Measurements from ENCODE around the gene SNRPA. TPM values are rescaled to one million over a fixed set of nuclear protein-coding genes. Genes with fewer than 3 reads are reported as not detected.
"Not testable (repeated sequence)": the region's sequence is repeated elsewhere in the genome, so short reads cannot be mapped to it uniquely, and the experiment has no call there.

Gene SNRPA
- total and polyA plus RNA-seq, 2 experiments from 2014 or later = 145 to 230 TPM

DNA sequence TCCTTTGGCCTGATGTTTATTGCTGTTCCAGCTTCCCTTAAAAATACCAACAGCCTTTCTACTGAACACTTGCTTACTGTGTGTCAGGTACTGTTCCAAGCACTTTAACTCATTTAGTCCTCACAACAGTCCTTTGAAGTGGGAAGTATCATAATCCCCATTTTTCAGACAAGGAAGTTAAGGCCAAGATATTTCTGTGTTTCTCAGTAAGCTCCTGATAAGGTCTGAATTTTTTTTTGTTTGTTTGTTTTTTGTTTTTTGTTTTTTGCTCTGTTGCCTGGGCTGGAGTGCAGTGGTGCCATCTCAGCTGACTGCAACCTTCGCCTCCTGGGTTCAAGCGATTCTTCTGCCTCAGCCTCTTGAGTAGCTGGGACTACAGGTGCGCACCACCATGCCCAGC is 7.5 kb downstream of the SNRPA start:
- no peak overlapping the region for H3K4me3 ChIP-seq
- H3K36me3 ChIP-seq = peaks cover 45% of the 10 kb centered on the region
- H3K27ac ChIP-seq = no peak overlapping the region
- H3K4me1 ChIP-seq (ENCODE audit: low read depth) = no peaks in the 10 kb centered on the region
- no peaks in the 10 kb centered on the region for H3K9me3 ChIP-seq (ENCODE audit: low read depth)
- H3K27me3 ChIP-seq = no peaks in the 10 kb centered on the region
- no peak for DNase-seq (ENCODE audit: low read depth in 1 of 2, low spot score in 1 of 2)
- TF ChIP-seq, protein P1, sequence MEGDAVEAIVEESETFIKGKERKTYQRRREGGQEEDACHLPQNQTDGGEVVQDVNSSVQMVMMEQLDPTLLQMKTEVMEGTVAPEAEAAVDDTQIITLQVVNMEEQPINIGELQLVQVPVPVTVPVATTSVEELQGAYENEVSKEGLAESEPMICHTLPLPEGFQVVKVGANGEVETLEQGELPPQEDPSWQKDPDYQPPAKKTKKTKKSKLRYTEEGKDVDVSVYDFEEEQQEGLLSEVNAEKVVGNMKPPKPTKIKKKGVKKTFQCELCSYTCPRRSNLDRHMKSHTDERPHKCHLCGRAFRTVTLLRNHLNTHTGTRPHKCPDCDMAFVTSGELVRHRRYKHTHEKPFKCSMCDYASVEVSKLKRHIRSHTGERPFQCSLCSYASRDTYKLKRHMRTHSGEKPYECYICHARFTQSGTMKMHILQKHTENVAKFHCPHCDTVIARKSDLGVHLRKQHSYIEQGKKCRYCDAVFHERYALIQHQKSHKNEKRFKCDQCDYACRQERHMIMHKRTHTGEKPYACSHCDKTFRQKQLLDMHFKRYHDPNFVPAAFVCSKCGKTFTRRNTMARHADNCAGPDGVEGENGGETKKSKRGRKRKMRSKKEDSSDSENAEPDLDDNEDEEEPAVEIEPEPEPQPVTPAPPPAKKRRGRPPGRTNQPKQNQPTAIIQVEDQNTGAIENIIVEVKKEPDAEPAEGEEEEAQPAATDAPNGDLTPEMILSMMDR (IDR thresholded peaks at IDR 0.05; ENCODE audit: low read depth, low read length) = no peak

DNA sequence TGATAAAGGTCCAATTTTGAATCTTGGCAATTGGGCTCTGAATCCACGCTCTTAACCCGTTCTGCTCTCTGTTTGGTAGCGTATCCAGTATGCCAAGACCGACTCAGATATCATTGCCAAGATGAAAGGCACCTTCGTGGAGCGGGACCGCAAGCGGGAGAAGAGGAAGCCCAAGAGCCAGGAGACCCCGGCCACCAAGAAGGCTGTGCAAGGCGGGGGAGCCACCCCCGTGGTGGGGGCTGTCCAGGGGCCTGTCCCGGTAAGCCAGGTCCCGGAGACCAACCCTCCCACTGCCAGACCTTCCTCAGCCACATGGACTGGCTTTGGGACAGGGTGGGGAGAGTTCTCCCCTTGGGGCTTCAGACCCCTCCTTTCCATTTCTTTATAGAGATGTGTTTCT is 8.3 kb downstream of the SNRPA start:
- Histone ChIP-seq H3K9me3 (ENCODE audit: low read depth) (no peaks in the 10 kb centered on the region), H3K36me3 (peaks cover 53% of the 10 kb centered on the region), H3K27me3 (no peaks in the 10 kb centered on the region), H3K4me1 (ENCODE audit: low read depth) (no peaks in the 10 kb centered on the region), H3K4me3 (no peak overlapping the region), H3K27ac (no peak overlapping the region)
- TF ChIP-seq, protein P1 (IDR thresholded peaks at IDR 0.05; ENCODE audit: low read depth, low read length) = no peak
- no peak for DNase-seq (ENCODE audit: low read depth in 1 of 2, low spot score in 1 of 2)

DNA sequence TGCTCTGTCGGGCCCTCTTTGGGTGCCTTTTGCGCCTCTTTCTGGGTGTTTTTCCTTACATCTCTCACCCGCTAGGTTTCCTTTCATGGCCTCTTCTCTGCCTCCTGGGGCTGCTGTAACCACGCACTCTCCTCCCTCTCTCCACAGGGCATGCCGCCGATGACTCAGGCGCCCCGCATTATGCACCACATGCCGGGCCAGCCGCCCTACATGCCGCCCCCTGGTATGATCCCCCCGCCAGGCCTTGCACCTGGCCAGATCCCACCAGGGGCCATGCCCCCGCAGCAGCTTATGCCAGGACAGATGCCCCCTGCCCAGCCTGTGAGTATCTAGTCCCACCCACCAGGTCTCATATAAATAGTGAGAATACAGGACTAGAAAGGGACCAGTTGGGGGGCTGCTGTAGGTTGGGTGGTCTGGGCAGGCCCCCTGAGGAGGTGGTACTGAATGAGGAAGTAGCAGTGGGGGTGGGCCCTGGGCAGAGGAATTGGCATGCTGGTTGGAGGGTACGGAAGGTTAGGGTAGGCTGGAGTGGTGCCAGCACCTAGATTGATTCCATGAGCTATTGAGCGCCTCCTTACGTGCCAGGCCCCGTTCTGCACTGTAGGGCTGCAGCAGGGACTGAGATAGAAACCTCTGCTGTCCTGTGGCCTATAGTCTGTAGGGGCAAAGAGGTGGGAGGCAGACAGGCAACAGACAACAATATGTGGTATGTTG is 11.9 kb downstream of the SNRPA start:
- DNase-seq (ENCODE audit: low read depth in 1 of 2, low spot score in 1 of 2) = no peak
- TF ChIP-seq, protein P1 (IDR thresholded peaks at IDR 0.05; ENCODE audit: low read depth, low read length) = no peak
- H3K4me3 ChIP-seq = no peak overlapping the region
- no peaks in the 10 kb centered on the region for H3K4me1 ChIP-seq (ENCODE audit: low read depth)
- H3K36me3 ChIP-seq = peaks cover 60% of the 10 kb centered on the region
- no peaks in the 10 kb centered on the region for H3K27me3 ChIP-seq
- H3K9me3 ChIP-seq (ENCODE audit: low read depth) = no peaks in the 10 kb centered on the region
- H3K27ac ChIP-seq = no peak overlapping the region

DNA sequence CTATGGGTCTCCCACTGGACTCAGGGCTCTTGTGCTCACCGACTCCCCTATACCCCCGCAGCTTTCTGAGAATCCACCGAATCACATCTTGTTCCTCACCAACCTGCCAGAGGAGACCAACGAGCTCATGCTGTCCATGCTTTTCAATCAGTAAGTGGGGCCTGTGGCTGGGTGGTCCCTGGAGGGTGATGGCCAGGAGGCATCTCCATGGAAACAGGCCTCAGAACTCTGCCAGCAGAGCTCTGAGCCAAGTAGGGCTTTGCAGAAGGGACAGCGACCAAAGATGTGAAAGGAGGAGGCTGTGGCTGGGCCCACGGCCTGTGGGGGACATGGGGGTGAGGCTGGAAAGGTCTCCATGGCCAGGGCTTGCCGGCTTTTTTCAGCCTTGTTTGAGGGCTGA is 12.5 kb downstream of the SNRPA start:
- Histone ChIP-seq H3K4me1 (ENCODE audit: low read depth) (no peaks in the 10 kb centered on the region), H3K27me3 (no peaks in the 10 kb centered on the region), H3K27ac (no peak overlapping the region), H3K36me3 (peaks cover 55% of the 10 kb centered on the region), H3K4me3 (no peak overlapping the region), H3K9me3 (ENCODE audit: low read depth) (no peaks in the 10 kb centered on the region)
- no peak for DNase-seq (ENCODE audit: low read depth in 1 of 2, low spot score in 1 of 2)
- TF ChIP-seq, protein P1 (IDR thresholded peaks at IDR 0.05; ENCODE audit: low read depth, low read length) = no peak

DNA sequence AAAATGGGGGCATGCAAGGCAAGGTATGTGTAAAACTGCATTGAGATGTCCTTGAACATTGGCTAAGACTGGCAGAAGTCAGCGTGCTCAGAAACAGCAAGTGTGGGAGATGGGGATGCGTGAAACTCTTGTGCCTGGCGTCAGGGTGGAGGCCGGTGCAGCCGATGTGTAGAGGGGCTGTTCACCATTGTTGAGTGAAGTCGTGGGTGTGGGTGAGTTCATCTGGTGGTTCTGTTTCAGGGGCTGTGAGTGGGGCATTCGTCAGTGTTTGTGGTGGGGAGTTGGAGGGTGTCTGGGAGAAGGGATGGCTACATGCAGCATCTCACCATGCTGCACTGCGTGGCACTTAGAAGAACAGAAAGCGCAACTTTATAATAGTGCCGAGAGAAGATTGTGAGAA is 13.0 kb downstream of the SNRPA start:
- H3K4me3 ChIP-seq = no peak overlapping the region
- H3K9me3 ChIP-seq (ENCODE audit: low read depth) = no peaks in the 10 kb centered on the region
- H3K36me3 ChIP-seq = peaks cover 53% of the 10 kb centered on the region
- no peaks in the 10 kb centered on the region for H3K27me3 ChIP-seq
- TF ChIP-seq, protein P1 (IDR thresholded peaks at IDR 0.05; ENCODE audit: low read depth, low read length) = no peak
- no peak for DNase-seq (ENCODE audit: low read depth in 1 of 2, low spot score in 1 of 2)
- no peaks in the 10 kb centered on the region for H3K4me1 ChIP-seq (ENCODE audit: low read depth)
- no peak overlapping the region for H3K27ac ChIP-seq

DNA sequence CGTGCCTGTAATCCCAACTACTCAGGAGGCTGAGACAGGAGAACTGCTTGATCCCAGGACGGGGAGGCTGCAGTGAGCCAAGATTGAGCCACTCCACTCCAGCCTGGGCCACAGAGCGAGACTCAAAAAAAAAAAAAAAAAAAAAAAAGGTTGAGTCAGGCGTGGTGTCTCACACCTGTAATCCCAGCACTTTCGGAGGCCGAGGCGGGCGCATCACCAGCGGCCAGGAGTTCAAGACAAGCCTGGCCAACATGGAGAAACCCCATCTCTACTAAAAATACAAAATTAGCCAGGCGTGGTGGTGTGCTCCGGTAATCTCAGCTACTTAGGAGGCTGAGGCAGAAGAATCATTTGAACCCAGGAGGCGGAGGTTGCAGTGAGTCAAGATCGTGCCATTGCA is 15.4 kb downstream of the SNRPA start:
- H3K27ac ChIP-seq; H3K4me3 ChIP-seq; DNase-seq (ENCODE audit: low read depth in 1 of 2, low spot score in 1 of 2); H3K9me3 ChIP-seq (ENCODE audit: low read depth); H3K4me1 ChIP-seq (ENCODE audit: low read depth); H3K27me3 ChIP-seq: not testable (repeated sequence)
- peaks cover 41% of the 10 kb centered on the region for H3K36me3 ChIP-seq
